HG03354 (cell line): ENCODE measurements around the gene GOLGA6L10.
A peak's percentile ranks its signal among the peaks of the same experiment; 100 is the strongest.
"Not testable (repeated sequence)": the region's sequence is repeated elsewhere in the genome, so short reads cannot be mapped to it uniquely, and the experiment has no call there.

ENCODE experiments used
- ATAC-seq: cut with Tn5 transposase; IDR thresholded peaks from one replicate; pipeline ENCODE4 v1.9.1; 2021; ENCODE audit warnings: mild to moderate bottlenecking; ENCODE audit not compliant: unreplicated experiment, poor library complexity, severe bottlenecking

The GOLGA6L10 gene

GRCh38 chr15:82304778-82305090 lies 44.5 kb downstream of the GOLGA6L10 start:
- no peak for ATAC-seq

- ATAC-seq: no peak
Observed at GRCh38 chr15:82303956-82304777, 45.1 kb downstream of the GOLGA6L10 start.

DNA sequence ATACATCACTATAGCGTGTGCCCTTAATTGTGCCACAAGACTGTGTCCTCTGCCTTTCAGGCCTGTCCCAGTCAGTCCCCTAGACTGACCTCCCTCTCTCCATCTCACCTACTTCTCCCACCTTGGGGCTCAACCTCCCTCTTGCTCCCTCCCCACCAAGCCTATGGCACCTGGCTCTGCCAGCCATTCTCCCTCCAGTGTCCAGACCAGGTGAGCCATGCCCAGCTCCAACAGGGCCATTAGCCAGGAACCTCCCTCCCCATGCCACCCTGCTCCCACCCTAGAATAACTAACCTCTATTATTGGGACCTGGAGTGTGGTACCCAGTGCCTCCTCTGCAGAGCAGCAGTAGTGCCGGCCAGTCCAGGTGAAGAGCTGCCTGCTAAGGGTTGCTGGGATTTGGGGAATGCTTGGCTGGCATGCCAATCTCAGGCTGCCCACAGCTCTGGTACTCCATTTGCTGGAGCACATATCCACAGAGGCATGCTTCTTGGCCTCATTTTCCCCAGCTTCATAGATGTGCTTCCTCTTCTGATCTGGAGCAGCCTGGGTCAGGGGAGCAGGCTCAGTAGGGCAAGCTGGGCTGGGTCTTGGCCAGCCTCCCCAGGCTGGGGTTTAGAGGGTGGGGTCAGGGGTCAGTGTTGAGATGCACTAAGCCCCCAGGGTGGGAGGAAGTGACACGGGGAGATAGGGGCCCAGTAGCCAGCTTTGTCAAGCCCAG lies 47.8 kb downstream of the GOLGA6L10 start:
- ATAC-seq: no peak

DNA sequence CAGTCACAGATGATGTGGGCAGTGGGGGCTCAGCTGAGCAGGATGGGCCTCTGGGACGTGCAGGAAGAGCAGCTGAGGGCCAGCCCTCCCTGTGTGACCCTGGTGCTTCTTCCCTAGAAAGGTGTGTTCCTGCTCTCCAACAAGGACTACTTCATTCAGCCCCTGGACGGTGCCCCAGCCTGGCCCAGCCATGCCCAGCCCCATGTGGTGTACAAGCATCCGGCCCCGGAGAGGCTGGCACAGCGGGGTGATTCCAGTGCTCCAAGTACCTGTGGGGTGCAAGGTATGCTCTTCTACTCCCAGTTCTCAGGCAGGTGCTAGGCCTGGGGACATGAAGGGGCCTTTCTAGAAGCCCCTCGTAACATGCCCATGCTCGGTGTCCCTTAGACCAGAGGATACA lies 48.4 kb downstream of the GOLGA6L10 start:
- no peak for ATAC-seq

- ATAC-seq: not testable (repeated sequence)
Observed at GRCh38 chr15:82300326-82300725, 48.9 kb downstream of the GOLGA6L10 start.

DNA sequence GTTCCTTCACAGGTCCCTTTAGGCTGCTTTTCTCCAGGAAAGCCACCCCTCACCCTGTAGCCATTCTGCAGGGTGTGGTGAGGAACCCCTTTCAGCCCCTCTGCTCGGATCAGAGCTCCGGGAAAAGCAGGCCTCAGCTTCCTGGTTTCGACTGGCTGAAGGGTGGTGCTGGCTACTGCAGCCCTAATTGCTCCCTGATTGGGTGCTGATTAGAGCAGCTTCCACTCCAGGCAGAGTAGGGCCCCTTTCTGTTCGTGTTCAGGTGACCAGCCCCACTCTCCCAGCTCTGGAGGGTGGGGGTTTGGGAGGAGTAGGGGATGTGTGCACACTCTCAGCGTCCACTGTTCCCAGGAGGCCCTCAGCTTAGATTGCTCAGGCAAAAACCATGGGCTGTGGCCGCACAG lies 49.8 kb downstream of the GOLGA6L10 start:
- not testable (repeated sequence) for ATAC-seq

DNA sequence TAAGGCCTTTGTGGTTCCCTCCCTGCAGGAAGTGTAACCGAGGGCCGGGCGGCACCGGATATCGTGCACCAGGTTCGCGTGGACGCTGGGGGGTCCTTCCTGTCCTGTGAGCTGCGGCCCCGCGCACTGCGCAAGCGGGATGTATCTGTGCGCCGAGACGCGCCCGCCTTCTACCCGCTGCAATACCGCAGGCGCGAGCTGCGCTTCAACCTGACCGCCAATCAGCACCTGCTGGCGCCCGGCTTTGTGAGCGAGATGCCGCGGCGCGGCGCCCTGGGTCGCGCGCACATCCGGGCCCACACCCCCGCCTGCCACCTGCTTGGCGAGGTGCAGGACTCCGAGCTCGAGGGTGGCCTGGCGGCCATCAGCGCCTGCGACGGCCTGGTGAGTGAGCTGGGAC lies 50.8 kb downstream of the GOLGA6L10 start:
- ATAC-seq: peak; percentile 59

- no peak for ATAC-seq
Observed at GRCh38 chr15:82298032-82298431, 51.2 kb downstream of the GOLGA6L10 start.

DNA sequence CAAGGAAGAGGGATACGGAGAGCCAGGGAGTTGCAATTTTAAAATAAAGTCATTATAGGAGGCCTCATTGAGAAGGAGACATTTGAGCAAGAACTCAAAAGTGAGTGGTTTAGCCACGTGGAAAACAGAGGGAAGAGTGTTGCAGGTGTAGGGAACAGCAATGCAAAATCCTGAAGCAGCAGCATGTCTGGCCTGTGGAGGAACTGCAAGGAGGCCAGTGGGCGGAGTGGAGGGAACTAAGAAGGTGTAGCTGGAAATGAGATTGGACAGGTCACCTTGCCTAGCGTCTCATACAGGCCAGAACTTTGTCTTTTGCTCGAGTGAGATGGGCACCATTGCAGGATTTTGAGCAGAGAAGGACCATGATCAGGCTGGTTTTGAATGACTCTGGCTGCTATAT lies 51.7 kb downstream of the GOLGA6L10 start:
- ATAC-seq: no peak

DNA sequence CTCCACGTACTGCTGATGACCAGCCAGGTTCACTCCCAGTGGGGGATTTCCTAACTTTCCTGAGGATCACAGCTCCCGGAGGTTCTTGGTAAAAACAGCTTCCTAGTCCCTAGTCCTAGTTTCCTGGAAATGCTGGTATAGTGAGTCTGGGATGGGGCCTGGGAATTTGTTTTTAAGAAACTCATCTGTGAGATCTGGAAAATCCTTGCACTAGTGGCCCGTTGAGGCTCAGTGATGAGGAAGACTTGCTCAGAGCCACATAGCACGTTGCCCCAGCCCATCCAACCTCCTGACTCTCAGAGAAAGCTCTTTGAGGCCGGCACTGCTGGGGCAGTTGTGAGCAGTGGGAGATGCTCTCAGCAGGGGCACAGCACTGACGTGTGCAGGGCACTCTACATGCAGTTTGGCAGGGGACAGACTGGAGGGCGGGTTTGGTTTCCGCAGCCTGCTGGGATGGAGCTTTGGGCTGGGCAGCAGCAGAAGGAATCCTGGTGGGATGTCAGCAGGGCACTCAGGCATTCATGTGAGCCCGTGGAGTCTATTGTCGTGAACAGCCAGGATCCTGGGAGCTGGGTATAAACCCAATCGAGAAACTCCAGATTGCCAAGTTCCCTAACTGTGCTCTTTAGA lies 55.1 kb downstream of the GOLGA6L10 start:
- no peak for ATAC-seq

- no peak for ATAC-seq
Observed at GRCh38 chr15:82292271-82292670, 57.0 kb downstream of the GOLGA6L10 start.
